CD4-positive, alpha-beta T cell (primary cell): ENCODE data around the gene GPC5. TPM values are rescaled to one million over a fixed set of nuclear protein-coding genes. Genes with fewer than 3 reads are reported as not detected.

Source experiments
- ATAC-seq: fragments of 200-7000 bp; cut with Tn5 transposase; one replicate; pipeline ENCODE4 v1.10.0; 2022; ENCODE audit warnings: mild to moderate bottlenecking; ENCODE audit not compliant: poor library complexity
- CTCF ChIA-PET: fragments of 350-600 bp; sonication (Branson Sonifier 250); formaldehyde crosslinking; loops from one replicate; lab custom pipeline; 2021; ENCODE audit warnings: antibody characterized with exemption, inconsistent platforms; lab: Charles Lee
- POLR2A ChIA-PET: fragments of 350-600 bp; sonication (Branson Sonifier 250); formaldehyde crosslinking; loops from one replicate; lab custom pipeline; 2021; ENCODE audit warnings: antibody characterized with exemption, inconsistent platforms; lab: Charles Lee
- DNase-seq, 14 experiments: peaks; one replicate each; pipeline ENCODE4 v3.0.0-alpha.2; 2013 to 2020; ENCODE audit warnings: mixed read lengths in 2 of 14
- H3K27ac ChIP-seq, 2 donors: one replicate each; pipeline versions ENCODE4 v1.5.1 to v1.7.0; 2013; ENCODE audit warnings: low read length in 2 of 2, low read depth in 1 of 2, mild to moderate bottlenecking in 1 of 2
- H3K27me3 ChIP-seq, 2 experiments: 1 replicate in 1 of 2; 2 replicates in 1 of 2; pipeline versions ENCODE4 v1.6.1 to v1.7.0; 2013; ENCODE audit warnings: low read length in 2 of 2, control low read depth in 1 of 2, mild to moderate bottlenecking in 1 of 2, moderate library complexity in 1 of 2; ENCODE audit not compliant: insufficient read depth in 2 of 2, control insufficient read depth in 1 of 2
- H3K36me3 ChIP-seq: one replicate; pipeline ENCODE4 v1.6.1; 2013; ENCODE audit warnings: low read length, control low read depth; ENCODE audit not compliant: insufficient read depth
- H3K4me1 ChIP-seq: one replicate; pipeline ENCODE4 v1.6.1; 2013; ENCODE audit warnings: low read length, control low read depth; ENCODE audit not compliant: insufficient read depth
- H3K4me3 ChIP-seq: one replicate; pipeline ENCODE4 v1.5.1; 2013; ENCODE audit warnings: mild to moderate bottlenecking, low read length, moderate library complexity
- H3K9me3 ChIP-seq, 2 experiments: 1 replicate in 1 of 2; 2 replicates in 1 of 2; pipeline versions ENCODE4 v1.6.1 to v1.7.0; 2013; ENCODE audit warnings: low read length in 2 of 2, mild to moderate bottlenecking in 2 of 2, control low read depth in 1 of 2, moderate library complexity in 1 of 2; ENCODE audit not compliant: control insufficient read depth in 1 of 2, insufficient read depth in 1 of 2
- H3K27ac Mint-ChIP-seq: one replicate; pipeline ENCODE4 v1.8.0; 2020; ENCODE audit warnings: mixed read lengths
- H3K27me3 Mint-ChIP-seq: one replicate; pipeline ENCODE4 v1.8.0; 2021; ENCODE audit warnings: mixed read lengths
- H3K36me3 Mint-ChIP-seq: one replicate; pipeline ENCODE4 v1.8.0; 2021; ENCODE audit warnings: low read depth, mixed read lengths
- H3K4me1 Mint-ChIP-seq: one replicate; pipeline ENCODE4 v1.8.0; 2021; ENCODE audit warnings: low read depth, mixed read lengths
- H3K4me3 Mint-ChIP-seq: one replicate; pipeline ENCODE4 v1.8.0; 2020; ENCODE audit warnings: mild to moderate bottlenecking, mixed read lengths
- H3K9me3 Mint-ChIP-seq: one replicate; pipeline ENCODE4 v1.8.0; 2020; ENCODE audit warnings: mixed read lengths
- intact Hi-C, 2 experiments: fragments of 100-400 bp; cut with DNase I in 1 of 2; cut with micrococcal nuclease in 1 of 2; formaldehyde crosslinking; loops; one replicate each; pipeline versions ENCODE4 v1.15.1 to v1.9.0; 2023 to 2025; cut with DNase I, micrococcal nuclease
- total RNA-seq, 174 experiments: library from RNA in 2 of 174; stranded (reverse) in 2 of 174; gene quantifications; one replicate each; pipeline ENCODE4 v1.2.3 and lab custom pipeline; 2021 to 2026
- TF ChIP-seq, protein P1 (sequence below): fragments of 200-600 bp; IDR thresholded peaks from one replicate; pipeline ENCODE4 v1.8.0; 2022; ENCODE audit warnings: antibody characterized with exemption, mild to moderate bottlenecking

GPC5 gene
- total RNA-seq, 2 experiments from 2014 or later: not detected

DNA sequence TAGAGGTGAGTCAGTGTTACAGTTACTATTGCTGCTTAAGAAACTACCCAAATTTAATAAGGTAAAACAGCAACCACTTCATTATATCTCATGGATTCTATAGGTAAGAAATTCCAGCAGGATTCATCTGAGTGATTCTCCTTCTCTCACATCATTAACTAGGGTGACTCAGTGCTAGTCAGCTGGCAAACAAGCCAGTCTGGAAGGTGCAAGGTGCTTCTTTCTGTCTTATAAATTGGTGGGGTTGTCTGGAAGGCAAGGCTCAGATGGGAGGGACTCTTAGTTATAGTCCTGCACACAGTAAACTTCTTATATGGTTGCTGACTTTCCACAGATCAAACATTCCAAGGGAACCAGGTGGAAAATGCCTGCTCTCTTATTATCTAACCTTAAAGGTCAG, 484.5 kb downstream of the GPC5 start:
- Mint-ChIP-seq H3K27me3 (no peaks in the 10 kb centered on the region), H3K36me3 (no peaks in the 10 kb centered on the region), H3K27ac (no peak overlapping the region), H3K4me1 (no peaks in the 10 kb centered on the region), H3K9me3 (peaks cover 6% of the 10 kb centered on the region), H3K4me3 (no peak overlapping the region)
- CTCF ChIA-PET: no interaction called here
- H3K36me3 ChIP-seq: no peaks in the 10 kb centered on the region
- POLR2A ChIA-PET: no interaction called here
- peaks cover 0 to 6% of the 10 kb centered on the region in 2 experiments for H3K9me3 ChIP-seq
- H3K4me1 ChIP-seq: no peaks in the 10 kb centered on the region
- no peak for DNase-seq
- no peak overlapping the region for H3K27ac ChIP-seq
- intact Hi-C loops: no loop called here
- H3K4me3 ChIP-seq: no peak overlapping the region
- ATAC-seq: no peak
- TF ChIP-seq, protein P1, sequence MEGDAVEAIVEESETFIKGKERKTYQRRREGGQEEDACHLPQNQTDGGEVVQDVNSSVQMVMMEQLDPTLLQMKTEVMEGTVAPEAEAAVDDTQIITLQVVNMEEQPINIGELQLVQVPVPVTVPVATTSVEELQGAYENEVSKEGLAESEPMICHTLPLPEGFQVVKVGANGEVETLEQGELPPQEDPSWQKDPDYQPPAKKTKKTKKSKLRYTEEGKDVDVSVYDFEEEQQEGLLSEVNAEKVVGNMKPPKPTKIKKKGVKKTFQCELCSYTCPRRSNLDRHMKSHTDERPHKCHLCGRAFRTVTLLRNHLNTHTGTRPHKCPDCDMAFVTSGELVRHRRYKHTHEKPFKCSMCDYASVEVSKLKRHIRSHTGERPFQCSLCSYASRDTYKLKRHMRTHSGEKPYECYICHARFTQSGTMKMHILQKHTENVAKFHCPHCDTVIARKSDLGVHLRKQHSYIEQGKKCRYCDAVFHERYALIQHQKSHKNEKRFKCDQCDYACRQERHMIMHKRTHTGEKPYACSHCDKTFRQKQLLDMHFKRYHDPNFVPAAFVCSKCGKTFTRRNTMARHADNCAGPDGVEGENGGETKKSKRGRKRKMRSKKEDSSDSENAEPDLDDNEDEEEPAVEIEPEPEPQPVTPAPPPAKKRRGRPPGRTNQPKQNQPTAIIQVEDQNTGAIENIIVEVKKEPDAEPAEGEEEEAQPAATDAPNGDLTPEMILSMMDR: no peak
- no peaks in the 10 kb centered on the region for H3K27me3 ChIP-seq

DNA sequence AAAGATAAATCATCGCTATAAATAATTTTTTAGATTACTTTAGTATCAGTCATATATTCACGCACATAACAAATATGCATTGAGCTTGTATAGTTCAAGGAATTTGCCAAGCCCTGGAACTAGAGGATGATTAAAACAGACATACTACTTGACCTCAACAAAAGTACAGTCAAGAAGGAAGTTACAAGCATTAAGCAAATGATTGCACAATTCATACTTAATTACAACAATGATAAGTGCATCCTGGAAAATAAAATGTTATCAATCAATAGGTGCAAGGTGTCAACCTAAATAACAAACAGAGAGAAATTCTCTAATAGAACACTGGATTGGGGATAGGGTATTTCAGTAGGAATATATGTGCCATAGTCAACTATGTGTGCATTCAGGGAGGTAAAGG, 491.2 kb downstream of the GPC5 start:
- Histone ChIP-seq H3K36me3 (no peaks in the 10 kb centered on the region), H3K27me3 (no peaks in the 10 kb centered on the region), H3K9me3 (peaks cover 0 to 3% of the 10 kb centered on the region in 2 experiments), H3K4me3 (no peak overlapping the region), H3K4me1 (no peaks in the 10 kb centered on the region), H3K27ac (no peak overlapping the region)
- no peak for DNase-seq
- Mint-ChIP-seq H3K4me1 (no peaks in the 10 kb centered on the region), H3K36me3 (no peaks in the 10 kb centered on the region), H3K9me3 (peaks cover 15% of the 10 kb centered on the region), H3K27ac (no peak overlapping the region), H3K4me3 (no peak overlapping the region), H3K27me3 (no peaks in the 10 kb centered on the region)
- TF ChIP-seq, protein P1: no peak
- intact Hi-C loops: no loop called here
- ATAC-seq: no peak
- ChIA-PET POLR2A (no interaction called here), CTCF (no interaction called here)

DNA sequence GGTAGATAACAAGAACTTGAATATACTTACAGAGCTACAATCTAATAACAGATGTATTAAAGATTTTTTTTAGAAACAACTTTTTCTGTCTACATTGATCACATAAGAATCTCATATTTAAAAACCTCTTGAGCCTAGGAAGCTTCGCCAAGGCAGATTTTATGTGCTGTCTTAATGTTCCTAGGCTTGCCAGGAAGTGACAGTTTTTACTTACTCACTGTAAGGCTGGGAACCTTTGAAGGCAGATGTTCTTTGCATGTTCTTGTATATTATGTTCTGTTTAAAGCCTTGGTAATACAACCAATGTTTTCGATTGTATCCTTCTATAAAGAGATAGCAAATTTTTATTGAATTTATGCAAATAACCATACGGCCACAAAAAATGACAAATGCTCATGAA, 492.7 kb downstream of the GPC5 start:
- TF ChIP-seq, protein P1: no peak
- intact Hi-C loops: no loop called here
- CTCF ChIA-PET: no interaction called here
- no peak overlapping the region for H3K4me3 ChIP-seq
- no peak for DNase-seq
- H3K27me3 ChIP-seq: no peaks in the 10 kb centered on the region
- Mint-ChIP-seq H3K36me3 (no peaks in the 10 kb centered on the region), H3K27ac (no peak overlapping the region), H3K4me1 (no peaks in the 10 kb centered on the region), H3K4me3 (no peak overlapping the region), H3K27me3 (no peaks in the 10 kb centered on the region), H3K9me3 (peaks cover 15% of the 10 kb centered on the region)
- no peaks in the 10 kb centered on the region for H3K36me3 ChIP-seq
- peaks cover 0 to 3% of the 10 kb centered on the region in 2 experiments for H3K9me3 ChIP-seq
- no peak overlapping the region for H3K27ac ChIP-seq
- no peaks in the 10 kb centered on the region for H3K4me1 ChIP-seq
- no peak for ATAC-seq
- POLR2A ChIA-PET: no interaction called here
